ENCODE data around the gene PAPPA2. TPM values are rescaled to one million over a fixed set of nuclear protein-coding genes. Genes with fewer than 3 reads are reported as not detected.

The PAPPA2 gene
- total RNA-seq, 3 donors from 2014 or later: 1.2 to 3.9 (median 2.6) TPM

- Histone ChIP-seq H3K27ac (no peak overlapping the region), H3K4me3 (no peak overlapping the region), H3K9me3 (no peaks in the 10 kb centered on the region), H3K27me3 (no peaks in the 10 kb centered on the region), H3K4me1 (no peaks in the 10 kb centered on the region), H3K36me3 (no peaks in the 10 kb centered on the region)
- intact Hi-C loops (cut with DNase I; ENCODE audit: low total_unique reads): no loop called here
- DNase-seq (ENCODE audit: low spot score in 2 of 2): no peak
- TF ChIP-seq POLR2AphosphoS5 (IDR thresholded peaks at IDR 0.05): no peak
- TF ChIP-seq CTCF (IDR thresholded peaks at IDR 0.05): no peak
- TF ChIP-seq POLR2A (IDR thresholded peaks at IDR 0.05): no peak
Measured at GRCh38 chr1:176699821-176700220, 236.8 kb downstream of the PAPPA2 start.

DNA sequence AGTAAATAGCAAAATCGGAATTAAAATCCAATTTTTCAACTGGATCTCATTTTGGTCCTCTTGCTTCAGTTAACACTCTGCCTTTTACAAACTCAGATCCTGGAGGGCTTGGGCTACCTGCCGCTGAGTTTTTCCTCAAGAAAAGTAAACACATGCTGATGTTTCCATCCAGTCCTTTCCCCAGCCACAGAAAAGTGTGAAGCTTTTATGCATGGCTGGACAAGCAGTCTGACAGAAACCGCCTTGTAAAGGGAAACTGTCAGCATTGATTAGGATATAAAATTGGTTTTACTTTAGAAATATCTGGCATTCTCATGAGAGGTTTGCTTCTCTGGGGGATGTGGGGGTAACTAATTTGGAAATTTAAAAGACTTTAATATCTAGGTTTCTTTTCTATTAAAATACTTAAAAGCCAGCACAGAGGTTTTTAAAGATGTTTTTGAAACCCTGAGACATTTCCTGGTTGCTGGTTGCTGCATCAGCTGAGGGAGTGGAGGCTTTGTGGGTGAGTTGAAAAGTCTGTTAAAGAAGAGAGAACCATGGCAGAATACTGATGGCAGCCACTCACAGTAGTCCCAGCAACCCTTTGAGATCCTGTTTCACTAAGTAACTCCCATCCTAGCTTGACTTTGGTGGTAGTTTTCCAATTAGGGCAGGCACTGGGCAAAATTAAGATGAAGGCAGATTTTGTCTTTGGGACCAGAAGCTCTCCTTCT lies 238.3 kb downstream of the PAPPA2 start:
- Histone ChIP-seq H3K27me3 (no peaks in the 10 kb centered on the region), H3K36me3 (no peaks in the 10 kb centered on the region), H3K4me3 (no peak overlapping the region), H3K4me1 (no peaks in the 10 kb centered on the region), H3K9me3 (no peaks in the 10 kb centered on the region), H3K27ac (no peak overlapping the region)
- TF ChIP-seq POLR2AphosphoS5 (IDR thresholded peaks at IDR 0.05): no peak
- no peak for TF ChIP-seq POLR2A (IDR thresholded peaks at IDR 0.05)
- no peak for TF ChIP-seq CTCF (IDR thresholded peaks at IDR 0.05)
- intact Hi-C loops (cut with DNase I; ENCODE audit: low total_unique reads): no loop called here
- DNase-seq (ENCODE audit: low spot score in 2 of 2): no peak

GRCh38 chr1:176702901-176703300 lies 239.9 kb downstream of the PAPPA2 start:
- Histone ChIP-seq H3K36me3 (no peaks in the 10 kb centered on the region), H3K4me3 (no peak overlapping the region), H3K27ac (no peak overlapping the region), H3K4me1 (no peaks in the 10 kb centered on the region), H3K9me3 (no peaks in the 10 kb centered on the region), H3K27me3 (no peaks in the 10 kb centered on the region)
- intact Hi-C loops (cut with DNase I; ENCODE audit: low total_unique reads): no loop called here
- DNase-seq (ENCODE audit: low spot score in 2 of 2): no peak
- no peak for TF ChIP-seq POLR2AphosphoS5 (IDR thresholded peaks at IDR 0.05)
- TF ChIP-seq CTCF (IDR thresholded peaks at IDR 0.05): no peak
- no peak for TF ChIP-seq POLR2A (IDR thresholded peaks at IDR 0.05)

DNA sequence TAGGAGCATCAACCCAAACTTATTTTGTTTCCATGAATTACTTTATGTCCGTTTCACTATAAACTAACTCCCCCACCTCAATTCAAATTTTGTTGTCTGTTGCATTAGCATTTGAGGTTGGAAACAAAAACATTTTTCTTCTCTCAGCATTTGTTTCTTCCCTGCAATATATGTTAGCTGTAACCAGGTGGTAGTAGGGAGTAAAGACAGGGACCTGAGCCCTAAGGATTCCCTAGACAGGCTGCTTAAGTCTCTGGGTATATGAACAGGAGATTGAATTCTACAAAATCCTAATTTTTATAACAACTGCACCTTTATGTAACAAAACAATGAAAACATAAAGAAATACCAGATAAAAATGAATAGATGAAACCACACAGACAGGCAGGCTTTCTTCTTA lies 242.6 kb downstream of the PAPPA2 start:
- Histone ChIP-seq H3K27ac (no peak overlapping the region), H3K36me3 (no peaks in the 10 kb centered on the region), H3K9me3 (no peaks in the 10 kb centered on the region), H3K4me3 (no peak overlapping the region), H3K4me1 (no peaks in the 10 kb centered on the region), H3K27me3 (no peaks in the 10 kb centered on the region)
- DNase-seq (ENCODE audit: low spot score in 2 of 2): no peak
- intact Hi-C loops (cut with DNase I; ENCODE audit: low total_unique reads): no loop called here
- TF ChIP-seq CTCF (IDR thresholded peaks at IDR 0.05): no peak
- TF ChIP-seq POLR2AphosphoS5 (IDR thresholded peaks at IDR 0.05): no peak
- no peak for TF ChIP-seq POLR2A (IDR thresholded peaks at IDR 0.05)

- H3K36me3 ChIP-seq: no peaks in the 10 kb centered on the region
- H3K4me1 ChIP-seq: no peaks in the 10 kb centered on the region
- DNase-seq (ENCODE audit: low spot score in 2 of 2): no peak
- H3K27me3 ChIP-seq: no peaks in the 10 kb centered on the region
- no peaks in the 10 kb centered on the region for H3K9me3 ChIP-seq
- intact Hi-C loops (cut with DNase I; ENCODE audit: low total_unique reads): no loop called here
- H3K27ac ChIP-seq: no peak overlapping the region
- no peak overlapping the region for H3K4me3 ChIP-seq
- no peak for TF ChIP-seq POLR2AphosphoS5 (IDR thresholded peaks at IDR 0.05)
- no peak for TF ChIP-seq CTCF (IDR thresholded peaks at IDR 0.05)
- TF ChIP-seq POLR2A (IDR thresholded peaks at IDR 0.05): no peak
Measured at GRCh38 chr1:176717066-176717750, 254.2 kb downstream of the PAPPA2 start.

Measured in breast epithelium (tissue), 4 donors.